Nephron (organoid): ENCODE measurements around the gene FBXO8.

Source experiments
- H3K27ac Mint-ChIP-seq, 3 experiments: 2 replicates each; pipeline ENCODE4 v1.8.0; 2020; ENCODE audit warnings: mixed read lengths in 3 of 3, mild to moderate bottlenecking in 2 of 3, moderate library complexity in 1 of 3
- H3K27me3 Mint-ChIP-seq: 2 replicates; pipeline ENCODE4 v1.8.0; 2021; ENCODE audit warnings: low read depth, mild to moderate bottlenecking, moderate library complexity, mixed read lengths
- H3K36me3 Mint-ChIP-seq: 2 replicates; pipeline ENCODE4 v1.8.0; 2020; ENCODE audit warnings: low read depth, mixed read lengths
- H3K4me1 Mint-ChIP-seq: 2 replicates; pipeline ENCODE4 v1.8.0; 2020; ENCODE audit warnings: mixed read lengths
- H3K4me3 Mint-ChIP-seq, 3 experiments: 2 replicates each; pipeline ENCODE4 v1.8.0; 2020; ENCODE audit warnings: mild to moderate bottlenecking in 3 of 3, mixed read lengths in 3 of 3, moderate library complexity in 2 of 3
- H3K9me3 Mint-ChIP-seq: 2 replicates; pipeline ENCODE4 v1.8.0; 2020; ENCODE audit warnings: mixed read lengths
- TF ChIP-seq, protein P1 (sequence below), 3 experiments: fragments of 200-600 bp; sonication (generic); IDR thresholded peaks; one replicate each; pipeline ENCODE4 v1.5.0; 2021; ENCODE audit warnings: antibody characterized with exemption in 3 of 3; ENCODE audit not compliant: unreplicated experiment in 3 of 3

The FBXO8 gene

DNA sequence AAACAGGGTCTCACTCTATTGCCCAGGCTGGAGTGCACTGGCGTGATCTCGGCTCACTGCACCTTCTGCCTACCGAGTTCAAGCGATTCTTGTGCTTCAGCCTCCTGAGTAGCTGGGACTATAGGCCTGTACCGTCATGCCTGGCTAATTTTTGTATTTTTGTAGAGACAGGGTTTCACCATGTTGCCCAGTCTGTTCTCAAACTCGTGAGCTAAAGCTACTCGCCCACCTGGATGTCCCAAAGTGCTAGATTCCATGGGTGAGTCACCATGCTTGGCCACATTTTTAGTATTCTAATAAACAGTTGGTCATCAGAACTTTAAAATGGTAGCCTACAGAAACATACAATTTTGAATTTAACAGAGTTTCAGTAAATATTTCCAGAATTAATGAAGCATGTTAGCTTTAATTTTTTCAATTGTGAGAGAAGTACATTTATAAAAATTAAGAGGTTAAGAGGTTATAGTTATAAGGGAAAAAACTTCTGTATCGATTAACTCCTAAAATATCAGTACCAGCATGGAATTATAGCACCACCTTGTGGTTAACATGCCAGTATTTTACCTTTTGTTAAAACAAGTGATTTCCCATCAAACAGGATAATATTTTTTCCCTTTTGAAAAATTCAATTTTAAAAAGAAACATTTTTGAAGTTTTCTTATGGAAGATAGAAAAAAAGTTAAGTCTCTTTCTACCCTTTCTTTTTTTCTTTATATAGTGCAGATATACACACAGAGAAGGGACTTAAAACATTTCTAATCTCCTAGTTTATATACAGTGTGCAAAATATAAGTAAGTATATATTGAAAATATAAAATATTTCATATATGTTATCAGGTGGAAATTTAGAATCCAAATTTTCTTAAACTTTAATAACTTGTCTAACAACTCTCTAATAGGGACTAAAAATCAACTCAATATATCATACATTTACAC is 35.6 kb upstream of the FBXO8 start:
- Mint-ChIP-seq H3K36me3 (peaks cover 3% of the 10 kb centered on the region), H3K9me3 (no peaks in the 10 kb centered on the region), H3K4me1 (no peaks in the 10 kb centered on the region), H3K4me3 (no peak overlapping the region), H3K27ac (no peak overlapping the region), H3K27me3 (no peaks in the 10 kb centered on the region)
- TF ChIP-seq, protein P1, sequence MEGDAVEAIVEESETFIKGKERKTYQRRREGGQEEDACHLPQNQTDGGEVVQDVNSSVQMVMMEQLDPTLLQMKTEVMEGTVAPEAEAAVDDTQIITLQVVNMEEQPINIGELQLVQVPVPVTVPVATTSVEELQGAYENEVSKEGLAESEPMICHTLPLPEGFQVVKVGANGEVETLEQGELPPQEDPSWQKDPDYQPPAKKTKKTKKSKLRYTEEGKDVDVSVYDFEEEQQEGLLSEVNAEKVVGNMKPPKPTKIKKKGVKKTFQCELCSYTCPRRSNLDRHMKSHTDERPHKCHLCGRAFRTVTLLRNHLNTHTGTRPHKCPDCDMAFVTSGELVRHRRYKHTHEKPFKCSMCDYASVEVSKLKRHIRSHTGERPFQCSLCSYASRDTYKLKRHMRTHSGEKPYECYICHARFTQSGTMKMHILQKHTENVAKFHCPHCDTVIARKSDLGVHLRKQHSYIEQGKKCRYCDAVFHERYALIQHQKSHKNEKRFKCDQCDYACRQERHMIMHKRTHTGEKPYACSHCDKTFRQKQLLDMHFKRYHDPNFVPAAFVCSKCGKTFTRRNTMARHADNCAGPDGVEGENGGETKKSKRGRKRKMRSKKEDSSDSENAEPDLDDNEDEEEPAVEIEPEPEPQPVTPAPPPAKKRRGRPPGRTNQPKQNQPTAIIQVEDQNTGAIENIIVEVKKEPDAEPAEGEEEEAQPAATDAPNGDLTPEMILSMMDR (IDR thresholded peaks at IDR 0.05; ENCODE audit: unreplicated experiment in 3 of 3), result peak; percentile 68 to 87 (median 74)

DNA sequence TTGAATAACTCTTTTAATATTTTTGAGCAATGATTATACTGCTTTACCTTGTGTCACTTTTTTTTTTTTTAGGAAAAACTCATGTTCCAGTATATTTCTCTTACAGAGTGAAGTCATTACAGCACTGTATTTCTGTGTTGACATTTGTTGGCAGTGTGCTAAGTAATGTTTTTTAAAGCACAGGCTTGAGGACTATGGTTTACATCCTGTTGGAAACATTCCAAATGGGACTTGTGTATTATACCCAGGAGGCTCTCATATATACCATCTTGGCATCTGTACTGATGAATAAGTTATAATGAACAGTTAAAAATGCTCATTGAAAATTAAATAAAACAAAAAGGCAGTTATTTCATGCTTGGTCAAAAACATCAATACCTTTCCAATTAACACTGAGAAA is 34.1 kb upstream of the FBXO8 start:
- TF ChIP-seq, protein P1 (IDR thresholded peaks at IDR 0.05; ENCODE audit: unreplicated experiment in 3 of 3), result no peak
- H3K27ac Mint-ChIP-seq, result no peak overlapping the region
- H3K4me3 Mint-ChIP-seq, result no peak overlapping the region
- no peaks in the 10 kb centered on the region for H3K9me3 Mint-ChIP-seq
- peaks cover 7% of the 10 kb centered on the region for H3K36me3 Mint-ChIP-seq
- H3K27me3 Mint-ChIP-seq, result no peaks in the 10 kb centered on the region
- no peaks in the 10 kb centered on the region for H3K4me1 Mint-ChIP-seq

DNA sequence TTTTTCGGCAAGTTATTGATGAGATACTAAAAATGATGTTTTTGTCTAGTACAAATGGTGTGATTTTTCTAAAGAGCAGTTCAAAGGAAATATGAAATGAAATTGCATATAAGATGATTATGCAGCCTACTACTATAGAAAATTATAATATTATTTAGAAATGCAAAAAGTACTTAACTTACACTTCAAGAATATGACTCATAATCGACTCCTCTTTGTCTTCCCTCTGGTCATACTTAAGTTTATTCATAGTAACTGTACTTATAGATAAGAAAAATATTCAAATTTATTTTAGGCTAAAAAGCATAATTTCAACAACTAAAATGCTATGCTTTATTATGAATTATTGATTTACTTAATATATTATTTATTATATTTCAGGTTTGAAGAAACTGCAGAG is 33.5 kb upstream of the FBXO8 start:
- Mint-ChIP-seq H3K36me3 (peaks cover 8% of the 10 kb centered on the region), H3K27me3 (no peaks in the 10 kb centered on the region), H3K9me3 (no peaks in the 10 kb centered on the region), H3K4me1 (no peaks in the 10 kb centered on the region), H3K4me3 (no peak overlapping the region), H3K27ac (no peak overlapping the region)
- TF ChIP-seq, protein P1 (IDR thresholded peaks at IDR 0.05; ENCODE audit: unreplicated experiment in 3 of 3), result no peak

DNA sequence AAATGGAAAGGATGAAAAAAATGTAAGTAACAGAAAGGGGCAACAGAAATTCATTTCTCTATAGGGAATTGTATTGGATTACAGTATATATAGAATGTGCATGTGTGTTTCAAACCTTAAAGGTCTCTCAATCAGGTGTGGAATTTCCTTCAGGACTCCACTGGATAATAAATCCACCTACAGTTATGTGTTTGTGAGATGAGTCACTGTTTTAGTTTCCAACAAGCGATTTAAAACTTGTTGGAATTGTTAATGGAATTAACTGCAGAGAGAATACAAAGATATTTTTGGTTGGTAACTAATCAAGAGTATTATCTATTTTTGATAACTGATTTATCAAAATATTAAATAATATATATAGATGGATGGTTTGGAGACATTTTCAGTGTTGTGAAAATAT is 33.1 kb upstream of the FBXO8 start:
- H3K4me1 Mint-ChIP-seq, result no peaks in the 10 kb centered on the region
- no peaks in the 10 kb centered on the region for H3K9me3 Mint-ChIP-seq
- H3K36me3 Mint-ChIP-seq, result peaks cover 8% of the 10 kb centered on the region
- TF ChIP-seq, protein P1 (IDR thresholded peaks at IDR 0.05; ENCODE audit: unreplicated experiment in 3 of 3), result no peak
- no peak overlapping the region for H3K27ac Mint-ChIP-seq
- H3K27me3 Mint-ChIP-seq, result no peaks in the 10 kb centered on the region
- no peak overlapping the region for H3K4me3 Mint-ChIP-seq

DNA sequence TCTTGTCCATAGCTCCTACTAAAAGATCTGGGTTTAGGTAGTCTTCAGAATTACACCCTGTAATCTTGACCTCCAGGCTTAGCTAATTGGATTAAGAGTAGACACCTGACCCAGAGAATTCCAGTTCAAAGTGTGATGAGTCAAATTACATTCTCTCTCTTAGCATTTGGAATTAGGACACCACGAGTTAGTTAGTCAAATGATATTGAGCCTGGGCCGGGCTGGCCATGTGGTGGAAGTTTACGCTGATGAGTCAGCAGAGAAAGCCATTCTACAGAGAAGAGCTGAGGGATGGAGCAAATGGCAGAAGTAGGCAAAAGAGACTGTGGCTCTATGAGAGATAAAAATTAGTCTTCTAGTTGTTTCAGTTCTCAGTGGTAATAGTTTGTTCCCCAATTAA is 31.3 kb upstream of the FBXO8 start:
- no peaks in the 10 kb centered on the region for H3K9me3 Mint-ChIP-seq
- no peaks in the 10 kb centered on the region for H3K4me1 Mint-ChIP-seq
- no peak overlapping the region for H3K27ac Mint-ChIP-seq
- TF ChIP-seq, protein P1 (IDR thresholded peaks at IDR 0.05; ENCODE audit: unreplicated experiment in 3 of 3), result no peak
- no peaks in the 10 kb centered on the region for H3K27me3 Mint-ChIP-seq
- H3K4me3 Mint-ChIP-seq, result no peak overlapping the region
- H3K36me3 Mint-ChIP-seq, result peaks cover 8% of the 10 kb centered on the region

DNA sequence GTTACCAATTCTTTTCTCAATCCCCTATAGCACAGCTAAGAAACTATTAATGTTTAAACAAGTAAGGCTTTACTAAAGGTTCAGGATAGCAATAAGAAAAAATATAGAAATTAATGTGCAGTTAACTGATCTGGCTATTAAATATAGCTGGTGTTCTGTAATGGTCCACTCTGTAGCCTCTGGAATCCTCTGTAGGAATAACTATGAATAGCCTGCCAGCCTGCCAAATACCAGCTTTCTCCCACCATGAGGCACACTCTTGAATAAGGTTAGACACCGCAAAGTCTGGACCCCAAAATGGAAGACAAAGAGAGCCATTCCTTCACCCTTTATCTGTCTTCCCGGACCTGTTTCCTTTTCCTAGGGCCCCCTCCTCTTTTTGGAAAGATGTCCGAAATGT is 30.8 kb upstream of the FBXO8 start:
- H3K4me3 Mint-ChIP-seq, result no peak overlapping the region
- no peaks in the 10 kb centered on the region for H3K4me1 Mint-ChIP-seq
- no peak overlapping the region for H3K27ac Mint-ChIP-seq
- H3K9me3 Mint-ChIP-seq, result no peaks in the 10 kb centered on the region
- H3K36me3 Mint-ChIP-seq, result peaks cover 8% of the 10 kb centered on the region
- H3K27me3 Mint-ChIP-seq, result no peaks in the 10 kb centered on the region
- TF ChIP-seq, protein P1 (IDR thresholded peaks at IDR 0.05; ENCODE audit: unreplicated experiment in 3 of 3), result no peak
